Activated T-helper 2 cell treated with anti-CD3 and anti-CD28 coated beads, Interferon-gamma antibody, Interleukin-2, Interleukin-4, amounts not matched to agents 10 μg/mL and 5 μg/mL and 100 μg/mL, durations not matched to agents 14 hours and 24 hours and 36 hours (primary cell): ENCODE data around the gene ANAPC5. TPM values are rescaled to one million over a fixed set of nuclear protein-coding genes. Genes with fewer than 3 reads are reported as not detected.
"Not testable (repeated sequence)": the region's sequence is repeated elsewhere in the genome, so short reads cannot be mapped to it uniquely, and the experiment has no call there.

Experiments
- DNase-seq: peaks from one replicate; pipeline ENCODE4 v3.0.0; 2021; ENCODE audit warnings: low spot score
- H3K27ac Mint-ChIP-seq: one replicate; pipeline ENCODE4 v1.8.0; 2021; ENCODE audit warnings: mixed read lengths
- H3K27me3 Mint-ChIP-seq: one replicate; pipeline ENCODE4 v1.8.0; 2021; ENCODE audit warnings: low read depth, mixed read lengths
- H3K36me3 Mint-ChIP-seq: one replicate; pipeline ENCODE4 v1.8.0; 2021; ENCODE audit warnings: low read depth, mixed read lengths
- H3K4me1 Mint-ChIP-seq: one replicate; pipeline ENCODE4 v1.8.0; 2021; ENCODE audit warnings: low read depth, mixed read lengths
- H3K4me3 Mint-ChIP-seq: one replicate; pipeline ENCODE4 v1.8.0; 2021; ENCODE audit warnings: low read depth, mild to moderate bottlenecking, moderate library complexity, mixed read lengths
- H3K9me3 Mint-ChIP-seq: one replicate; pipeline ENCODE4 v1.8.0; 2021; ENCODE audit warnings: mixed read lengths
- intact Hi-C: fragments of 100-400 bp; cut with micrococcal nuclease; formaldehyde crosslinking; loops from one replicate; pipeline ENCODE4 v1.15.1; 2023
- total RNA-seq: library from RNA; stranded (reverse); gene quantifications from 2 replicates; pipeline ENCODE4 v1.2.3, GENCODE V29; 2022

ANAPC5 gene
- total RNA-seq, 1 donor from 2014 or later = 132 TPM

DNA sequence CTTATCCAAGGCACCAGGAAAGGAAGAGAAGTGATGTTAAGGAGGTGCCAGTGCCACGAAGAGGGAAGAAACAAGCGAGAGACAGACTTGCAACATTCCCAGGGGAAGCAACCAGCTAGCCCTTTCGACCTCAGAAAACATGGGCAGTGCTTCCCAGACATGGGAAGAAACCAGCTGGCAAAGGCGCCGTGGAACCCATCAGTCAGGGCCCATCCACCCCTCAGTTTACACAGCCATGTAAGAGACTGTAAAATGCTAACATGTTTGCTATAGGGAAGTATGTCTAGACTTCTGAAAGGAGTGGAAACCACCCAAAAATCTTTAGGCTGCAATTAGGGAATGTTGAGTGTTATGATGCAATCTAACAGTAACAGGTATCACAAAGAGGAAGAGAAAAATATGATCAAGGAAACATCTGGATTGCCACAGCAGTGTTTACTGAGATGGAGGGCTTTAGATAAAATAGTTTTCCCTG is 26.3 kb downstream of the ANAPC5 start:
- no peaks in the 10 kb centered on the region for H3K4me1 Mint-ChIP-seq
- no peak overlapping the region for H3K27ac Mint-ChIP-seq
- H3K27me3 Mint-ChIP-seq = no peaks in the 10 kb centered on the region
- H3K4me3 Mint-ChIP-seq = no peak overlapping the region
- peaks cover 83% of the 10 kb centered on the region for H3K36me3 Mint-ChIP-seq
- no peaks in the 10 kb centered on the region for H3K9me3 Mint-ChIP-seq
- no peak for DNase-seq
- intact Hi-C loops = no loop called here

DNA sequence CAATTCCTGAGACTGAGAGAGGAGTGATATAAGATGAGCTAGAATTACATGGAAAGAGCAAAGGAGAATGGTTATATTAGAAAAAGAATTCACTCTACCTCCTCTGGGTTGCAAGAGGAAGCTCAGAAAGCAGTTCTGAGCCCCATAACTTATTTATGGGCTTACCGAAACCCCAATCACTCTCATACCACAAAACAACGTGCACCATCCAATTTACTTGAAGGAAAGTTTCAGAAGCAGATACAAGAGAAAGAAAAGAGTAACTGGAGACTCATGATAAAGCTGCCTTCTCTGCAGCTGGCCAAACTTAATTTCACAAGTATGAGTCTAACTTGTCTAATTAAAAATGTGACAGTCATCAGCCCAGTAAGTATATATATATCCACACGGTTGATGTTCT is 28.3 kb downstream of the ANAPC5 start:
- H3K27ac Mint-ChIP-seq = peak overlapping the region; percentile 15
- H3K36me3 Mint-ChIP-seq = peaks cover 70% of the 10 kb centered on the region
- no peaks in the 10 kb centered on the region for H3K27me3 Mint-ChIP-seq
- no peak overlapping the region for H3K4me3 Mint-ChIP-seq
- H3K4me1 Mint-ChIP-seq = no peaks in the 10 kb centered on the region
- intact Hi-C loops = no loop called here
- DNase-seq = no peak
- H3K9me3 Mint-ChIP-seq = no peaks in the 10 kb centered on the region

DNA sequence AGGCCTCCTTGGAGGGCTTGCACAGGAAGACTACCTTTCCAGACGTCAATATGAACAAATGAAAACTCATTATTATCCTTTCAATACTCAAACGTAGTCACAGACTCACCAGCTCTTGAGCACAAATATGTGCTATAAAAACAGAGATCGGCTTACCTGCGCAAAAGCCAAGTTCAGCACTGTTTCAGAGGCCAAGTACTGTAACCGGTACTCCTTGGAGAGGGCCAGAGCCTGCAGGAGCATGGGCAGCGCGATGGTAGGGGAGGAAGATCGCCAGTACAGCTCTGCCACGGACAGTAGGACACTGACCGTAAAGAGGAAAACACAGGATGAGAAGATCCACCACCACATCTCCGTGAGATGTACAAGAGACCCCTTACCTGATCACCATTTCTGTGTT is 34.1 kb downstream of the ANAPC5 start:
- Mint-ChIP-seq H3K4me3 (no peak overlapping the region), H3K36me3 (peaks cover 61% of the 10 kb centered on the region), H3K27ac (no peak overlapping the region), H3K27me3 (no peaks in the 10 kb centered on the region), H3K9me3 (no peaks in the 10 kb centered on the region), H3K4me1 (peaks cover 21% of the 10 kb centered on the region)
- intact Hi-C loops = no loop called here
- no peak for DNase-seq

DNA sequence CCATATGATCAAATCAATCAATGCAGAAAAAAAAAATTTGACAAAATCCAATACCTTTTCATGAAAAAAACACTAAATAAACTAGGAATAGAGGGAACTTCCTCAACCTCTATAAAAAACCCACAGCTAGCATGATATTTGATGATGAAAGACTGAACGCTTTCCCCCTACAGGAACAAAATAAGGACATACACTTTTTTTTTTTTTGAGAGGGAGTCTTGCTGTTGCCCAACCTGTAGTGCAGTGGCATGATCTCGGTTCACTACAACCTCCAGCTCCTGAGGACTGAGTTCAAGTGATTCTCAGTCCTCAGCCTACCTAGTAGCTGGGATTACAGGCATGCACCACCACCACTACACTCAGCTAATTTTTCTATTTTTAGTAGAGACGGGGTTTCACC is 37.8 kb downstream of the ANAPC5 start:
- DNase-seq = no peak
- H3K4me3 Mint-ChIP-seq = no peak overlapping the region
- H3K4me1 Mint-ChIP-seq = peaks cover 25% of the 10 kb centered on the region
- no peaks in the 10 kb centered on the region for H3K9me3 Mint-ChIP-seq
- H3K36me3 Mint-ChIP-seq = peaks cover 70% of the 10 kb centered on the region
- no peak overlapping the region for H3K27ac Mint-ChIP-seq
- intact Hi-C loops = no loop called here
- no peaks in the 10 kb centered on the region for H3K27me3 Mint-ChIP-seq

DNA sequence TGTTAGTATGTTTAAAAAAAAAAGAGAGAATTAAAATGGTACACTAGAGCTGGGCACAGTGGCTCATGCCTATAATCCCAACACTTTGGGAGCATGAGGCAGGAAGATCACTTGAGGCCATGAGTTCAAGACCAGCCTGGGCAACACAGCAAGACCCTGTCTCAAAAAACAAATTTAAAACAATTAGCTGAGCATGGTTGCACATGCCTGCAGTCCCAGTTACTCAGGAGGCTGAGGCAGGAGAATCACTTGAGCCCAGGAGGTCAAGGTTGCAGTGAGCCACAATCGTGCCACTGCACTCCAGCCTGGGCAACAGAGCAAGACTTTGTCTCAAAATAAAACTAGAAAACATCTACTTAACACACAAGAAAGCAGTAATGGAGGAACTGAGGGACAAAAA is 42.0 kb downstream of the ANAPC5 start:
- H3K9me3 Mint-ChIP-seq, H3K27me3 Mint-ChIP-seq, DNase-seq, intact Hi-C loops, H3K27ac Mint-ChIP-seq, H3K4me3 Mint-ChIP-seq: not testable (repeated sequence)
- H3K36me3 Mint-ChIP-seq = peaks cover 54% of the 10 kb centered on the region
- peaks cover 19% of the 10 kb centered on the region for H3K4me1 Mint-ChIP-seq

DNA sequence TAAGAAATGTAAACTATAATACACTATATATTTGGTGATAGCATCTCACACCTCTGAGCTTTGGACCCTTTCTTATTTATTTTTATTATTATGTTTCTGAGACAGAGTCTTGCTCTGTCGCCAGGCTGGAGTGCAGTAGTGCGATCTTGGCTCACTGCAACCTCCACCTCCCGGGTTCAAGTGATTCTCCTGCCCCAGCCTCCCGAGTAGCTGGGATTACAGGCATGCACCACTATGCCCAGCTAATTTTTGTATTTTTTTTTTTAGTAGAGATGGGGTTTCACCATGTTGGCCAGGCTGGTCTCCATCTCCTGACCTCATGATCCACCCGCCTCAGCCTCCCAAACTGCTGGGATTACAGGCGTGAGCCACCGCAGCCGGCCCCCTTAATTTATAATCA is 44.8 kb downstream of the ANAPC5 start:
- DNase-seq, H3K4me3 Mint-ChIP-seq, H3K27me3 Mint-ChIP-seq, intact Hi-C loops, H3K9me3 Mint-ChIP-seq, H3K4me1 Mint-ChIP-seq, H3K27ac Mint-ChIP-seq: not testable (repeated sequence)
- H3K36me3 Mint-ChIP-seq = peaks cover 35% of the 10 kb centered on the region

DNA sequence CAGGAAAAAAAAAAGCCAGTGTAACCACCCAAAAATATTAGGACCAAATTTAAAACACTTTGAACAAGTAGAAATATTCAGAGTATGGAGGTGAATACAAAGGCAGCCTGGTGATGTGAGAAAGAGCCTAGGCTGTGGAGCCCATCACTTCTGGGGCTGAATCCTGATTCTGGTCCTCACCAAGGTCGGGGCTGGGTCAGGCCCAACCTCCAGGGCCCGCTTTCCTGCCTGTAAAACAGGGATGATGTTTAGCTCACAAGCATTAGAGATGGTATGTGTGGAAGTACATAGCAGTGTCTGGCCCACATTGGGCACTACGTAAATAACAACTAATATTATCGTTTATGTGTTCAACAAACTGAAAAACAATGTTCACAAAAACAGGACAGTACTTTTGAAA is 47.9 kb downstream of the ANAPC5 start:
- H3K36me3 Mint-ChIP-seq = peaks cover 11% of the 10 kb centered on the region
- H3K9me3 Mint-ChIP-seq = no peaks in the 10 kb centered on the region
- peaks cover 4% of the 10 kb centered on the region for H3K27me3 Mint-ChIP-seq
- H3K4me1 Mint-ChIP-seq = peaks cover 9% of the 10 kb centered on the region
- no peak overlapping the region for H3K27ac Mint-ChIP-seq
- H3K4me3 Mint-ChIP-seq = no peak overlapping the region
- intact Hi-C loops = no loop called here
- no peak for DNase-seq

DNA sequence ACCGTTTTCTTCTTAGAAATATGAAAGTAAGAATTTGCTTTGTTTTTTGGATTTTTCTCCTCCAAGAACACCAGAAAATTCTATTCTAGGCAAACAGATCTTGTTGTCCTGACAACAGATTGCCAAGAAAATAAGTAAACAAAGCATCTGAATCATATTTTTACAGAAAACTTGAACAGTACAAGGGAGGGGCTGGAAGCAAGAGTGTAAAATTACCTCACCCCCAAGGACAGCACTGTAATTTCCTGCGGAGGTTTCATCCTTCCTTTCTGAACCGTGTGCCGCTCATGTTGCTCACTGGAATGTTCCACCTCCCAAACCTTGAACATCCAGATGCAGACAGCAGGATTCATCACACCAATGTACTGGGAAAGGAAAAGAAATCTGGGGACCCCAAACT is 50.3 kb downstream of the ANAPC5 start:
- no peaks in the 10 kb centered on the region for H3K36me3 Mint-ChIP-seq
- no peak overlapping the region for H3K27ac Mint-ChIP-seq
- intact Hi-C loops = no loop called here
- peaks cover 14% of the 10 kb centered on the region for H3K4me1 Mint-ChIP-seq
- no peaks in the 10 kb centered on the region for H3K9me3 Mint-ChIP-seq
- DNase-seq = no peak
- H3K27me3 Mint-ChIP-seq = peaks cover 4% of the 10 kb centered on the region
- no peak overlapping the region for H3K4me3 Mint-ChIP-seq

DNA sequence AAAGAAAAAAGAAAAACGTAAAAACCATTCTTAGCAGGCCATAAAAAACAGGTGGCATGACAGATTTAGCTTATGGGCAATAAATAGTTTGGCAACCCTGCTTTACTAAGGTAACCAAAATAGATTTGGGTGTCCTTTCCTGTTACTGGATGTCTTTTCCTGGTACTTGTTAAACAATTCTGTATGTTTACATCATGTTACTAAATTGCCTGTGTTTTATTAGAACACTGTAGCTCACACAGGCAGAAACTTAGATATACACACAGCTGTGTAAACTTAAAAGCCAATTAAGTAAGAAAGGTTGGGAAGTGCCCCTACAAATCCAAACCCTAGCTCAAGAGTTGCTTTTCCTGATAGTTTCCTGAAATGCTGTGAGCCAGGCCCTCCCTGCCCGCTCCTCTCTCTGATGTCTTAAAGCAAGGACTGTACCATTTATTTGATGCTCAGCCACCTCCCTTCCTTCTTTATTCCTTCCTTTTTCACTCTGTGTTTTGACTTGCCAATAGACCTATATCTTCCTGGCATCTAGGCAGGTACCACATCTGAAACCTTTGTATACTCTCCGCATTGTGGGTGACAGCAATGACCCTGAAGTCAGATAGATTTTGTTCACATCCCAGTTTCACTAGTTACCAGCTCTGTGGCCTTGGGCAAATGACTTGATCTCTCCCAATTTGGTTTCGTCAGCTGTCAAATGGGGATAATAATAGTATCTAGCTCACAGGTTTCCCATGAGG is 52.0 kb downstream of the ANAPC5 start:
- intact Hi-C loops = no loop called here
- no peak for DNase-seq
- peaks cover 17% of the 10 kb centered on the region for H3K4me1 Mint-ChIP-seq
- H3K4me3 Mint-ChIP-seq = no peak overlapping the region
- H3K27ac Mint-ChIP-seq = no peak overlapping the region
- peaks cover 4% of the 10 kb centered on the region for H3K27me3 Mint-ChIP-seq
- no peaks in the 10 kb centered on the region for H3K36me3 Mint-ChIP-seq
- no peaks in the 10 kb centered on the region for H3K9me3 Mint-ChIP-seq

DNA sequence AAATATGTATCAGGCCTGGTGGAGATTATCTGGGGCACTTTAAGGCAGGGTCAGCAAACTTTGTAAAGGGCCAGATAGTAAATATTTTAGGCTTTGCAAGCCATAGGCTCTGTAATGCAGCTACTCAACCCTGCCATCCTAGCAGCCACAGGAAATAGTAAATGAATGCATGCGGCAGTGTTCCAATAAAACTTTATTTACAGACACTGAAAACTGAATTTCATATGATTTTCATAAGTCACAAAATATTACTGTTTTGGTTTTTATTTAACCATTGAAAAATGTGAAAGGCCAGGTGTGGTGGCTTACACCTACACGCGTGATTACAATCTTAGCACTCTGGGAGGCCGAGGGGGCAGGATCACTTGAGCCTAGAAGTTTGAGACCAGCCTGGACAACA is 52.5 kb downstream of the ANAPC5 start:
- Mint-ChIP-seq H3K4me3 (no peak overlapping the region), H3K27me3 (peaks cover 4% of the 10 kb centered on the region), H3K27ac (no peak overlapping the region), H3K4me1 (peaks cover 20% of the 10 kb centered on the region), H3K9me3 (no peaks in the 10 kb centered on the region), H3K36me3 (no peaks in the 10 kb centered on the region)
- DNase-seq = no peak
- intact Hi-C loops = no loop called here

DNA sequence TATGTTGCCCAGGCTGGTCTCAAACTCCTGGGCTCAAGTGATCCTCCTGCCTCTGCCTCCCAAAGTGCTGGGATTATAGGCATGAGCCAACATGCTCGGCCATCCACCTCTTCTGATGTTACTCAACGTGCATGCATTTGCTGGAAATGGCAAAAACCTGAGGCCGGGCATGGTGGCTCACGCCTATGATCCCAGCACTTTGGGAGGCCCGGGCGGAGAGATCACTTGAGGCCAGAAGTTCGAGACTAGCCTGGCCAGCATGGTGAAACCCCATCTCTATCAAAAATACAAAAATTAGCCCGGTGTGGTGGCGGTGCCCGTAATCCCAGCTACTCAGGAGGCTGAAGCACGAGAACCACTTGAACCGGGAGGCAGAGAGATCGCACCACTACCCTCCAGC is 53.8 kb downstream of the ANAPC5 start:
- intact Hi-C loops, H3K36me3 Mint-ChIP-seq, H3K27me3 Mint-ChIP-seq, H3K9me3 Mint-ChIP-seq, DNase-seq, H3K27ac Mint-ChIP-seq: not testable (repeated sequence)
- H3K4me1 Mint-ChIP-seq = peaks cover 25% of the 10 kb centered on the region
- peak overlapping the region; percentile 85 for H3K4me3 Mint-ChIP-seq

DNA sequence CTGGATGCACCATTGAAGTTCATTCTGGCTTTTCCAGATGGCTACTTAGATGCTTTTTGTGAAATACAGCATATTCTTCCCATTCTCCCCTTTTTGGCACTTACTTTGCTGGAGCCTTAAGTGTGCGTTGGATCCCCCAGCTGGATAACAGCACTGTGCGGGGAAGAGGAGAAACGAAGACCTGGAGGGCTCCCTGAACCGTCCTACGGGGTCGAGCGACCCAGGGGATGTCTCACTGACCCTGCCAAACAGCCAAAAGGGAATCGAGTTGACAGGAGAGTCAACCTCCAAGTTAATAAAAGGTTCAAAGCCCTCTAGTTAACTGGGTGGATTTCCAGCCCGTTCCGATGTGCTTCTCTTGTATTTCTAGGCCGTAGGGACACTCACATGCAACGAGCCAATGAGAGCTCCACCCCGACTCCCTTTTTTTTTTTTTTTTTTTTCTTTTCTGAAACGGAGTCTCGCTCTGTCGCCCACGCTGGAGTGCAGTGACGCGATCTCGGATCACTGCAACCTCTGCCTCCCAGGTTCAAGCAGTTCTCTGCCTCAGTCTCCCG is 54.7 kb downstream of the ANAPC5 start:
- H3K27ac Mint-ChIP-seq = peak overlapping the region; percentile 86
- no peak for DNase-seq
- peaks cover 4% of the 10 kb centered on the region for H3K27me3 Mint-ChIP-seq
- peaks cover 26% of the 10 kb centered on the region for H3K4me1 Mint-ChIP-seq
- peaks cover 12% of the 10 kb centered on the region for H3K36me3 Mint-ChIP-seq
- no peaks in the 10 kb centered on the region for H3K9me3 Mint-ChIP-seq
- peak overlapping the region; percentile 85 for H3K4me3 Mint-ChIP-seq
- intact Hi-C loops = no loop called here

DNA sequence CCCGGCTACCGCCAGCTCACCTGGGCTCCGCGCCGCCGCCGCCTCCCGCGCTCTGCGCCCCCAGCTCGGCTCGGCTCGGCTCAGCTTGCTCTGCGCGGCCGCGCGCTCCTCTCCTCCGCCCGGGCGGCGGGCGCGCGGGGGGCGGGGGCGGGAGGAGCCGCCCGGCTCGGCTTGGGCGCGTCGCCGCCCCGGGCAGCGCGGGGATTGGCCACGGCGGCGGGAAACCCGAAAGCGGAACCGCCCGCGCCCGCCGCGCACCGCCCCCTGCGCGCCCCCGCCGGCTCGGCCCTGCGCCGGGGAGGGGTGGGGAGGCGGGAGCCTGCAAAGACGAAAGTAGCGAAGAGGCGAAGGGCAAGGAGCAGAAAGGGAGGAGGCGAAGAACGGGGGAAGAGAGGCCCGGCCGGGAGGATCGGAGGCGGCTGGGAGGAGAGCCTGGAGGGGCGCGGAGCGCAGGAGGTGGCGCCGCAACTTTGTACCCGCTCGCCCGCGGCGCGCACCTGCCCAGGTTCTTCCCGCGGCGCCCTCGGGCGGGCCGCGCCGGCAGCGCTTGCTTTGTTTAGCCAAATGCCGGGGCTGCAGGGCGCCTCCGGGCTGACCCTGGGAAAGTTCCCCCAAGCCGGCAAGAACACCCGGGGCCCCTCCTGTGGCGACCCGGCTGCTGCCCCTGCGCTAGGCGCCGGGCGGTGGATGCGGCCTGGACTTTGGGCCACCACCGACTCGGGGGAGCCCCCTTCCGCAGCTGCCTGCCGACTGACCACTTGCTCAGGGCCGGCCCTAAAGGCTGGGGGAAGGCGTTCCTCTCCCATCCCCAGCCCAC is 55.4 kb downstream of the ANAPC5 start, which contains the start of gene CAMKK2:
TSS of gene CAMKK2 (minus strand) at position 92 of the 817 bp plus-strand sequence. CDS start 22,183 bp downstream, outside the sequence.
- H3K27me3 Mint-ChIP-seq = peaks cover 4% of the 10 kb centered on the region
- intact Hi-C loops = no loop called here
- peak; percentile 89 for DNase-seq
- H3K27ac Mint-ChIP-seq = peak within 1 kb of the TSS; percentile 86
- H3K4me1 Mint-ChIP-seq = peaks cover 28% of the 10 kb centered on the region
- H3K9me3 Mint-ChIP-seq = no peaks in the 10 kb centered on the region
- H3K4me3 Mint-ChIP-seq = peak within 1 kb of the TSS; percentile 91
- peaks cover 15% of the 10 kb centered on the region for H3K36me3 Mint-ChIP-seq
